GM12891 (cell line): ENCODE data around the gene ANXA7.

Source experiments
- PAX5 ChIP-seq: IDR thresholded peaks from 2 replicates; pipeline ENCODE4 v1.6.1; 2011; ENCODE audit warnings: low read length, moderate library complexity, mild to moderate bottlenecking; ENCODE audit not compliant: insufficient read depth, severe bottlenecking
- POLR2A ChIP-seq: IDR thresholded peaks from 2 replicates; pipeline ENCODE4 v1.6.1; 2011; ENCODE audit warnings: low read depth, low read length, control low read depth
- POLR2AphosphoS5 ChIP-seq: IDR thresholded peaks from 2 replicates; pipeline ENCODE4 v1.6.1; 2011; ENCODE audit warnings: low read depth, low read length, control low read depth

- TF ChIP-seq POLR2AphosphoS5 (no peak), POLR2A (no peak), PAX5 (no peak)
These were observed 54.4 kb downstream of the ANXA7 start for GRCh38 chr10:73359492-73359891.
